Keratinocyte (primary cell): Measurements from ENCODE around the gene CACNA1E.
"Not testable (repeated sequence)": the region's sequence is repeated elsewhere in the genome, so short reads cannot be mapped to it uniquely, and the experiment has no call there.

ENCODE experiments used
- CTCF ChIP-seq, 3 experiments: IDR thresholded peaks in 1 of 3; conservative IDR thresholded peaks in 1 of 3; optimal IDR thresholded peaks in 1 of 3; 2 replicates in 2 of 3; 3 replicates in 1 of 3; pipeline versions ENCODE3 to v1.5.1; 2011; ENCODE audit warnings: low read length in 3 of 3, mild to moderate bottlenecking in 3 of 3, moderate library complexity in 2 of 3, control low read depth in 1 of 3, inconsistent platforms in 1 of 3; ENCODE audit not compliant: insufficient read depth in 2 of 3; ENCODE audit errors: extremely low read depth in 1 of 3
- EZH2 ChIP-seq: IDR thresholded peaks from one replicate; pipeline ENCODE4 v1.6.1; 2012; ENCODE audit warnings: inconsistent platforms, mild to moderate bottlenecking, low read length, moderate library complexity

GRCh38 chr1:181542406-181542805 is 59.1 kb downstream of the CACNA1E start:
- not testable (repeated sequence) for TF ChIP-seq CTCF (optimal IDR thresholded peaks at IDR 0.05 in 1 of 3, IDR thresholded peaks at IDR 0.05 in 1 of 3, conservative IDR thresholded peaks at IDR 0.05 in 1 of 3; ENCODE audit: extremely low read depth in 1 of 3, insufficient read depth in 2 of 3, low read length in 3 of 3); EZH2
